Naive thymus-derived CD4-positive, alpha-beta T cell (primary cell): Measurements from ENCODE around the gene LGMN. TPM values are rescaled to one million over a fixed set of nuclear protein-coding genes. Genes with fewer than 3 reads are reported as not detected.
A peak's percentile ranks its signal among the peaks of the same experiment; 100 is the strongest.
"Not testable (repeated sequence)": the region's sequence is repeated elsewhere in the genome, so short reads cannot be mapped to it uniquely, and the experiment has no call there.

Experiments used
- ATAC-seq: fragments of 150-1000 bp; cut with Tn5 transposase; 2 replicates; pipeline ENCODE4 v1.10.0; 2021; ENCODE audit warnings: mild to moderate bottlenecking, moderate library complexity
- CTCF ChIA-PET: fragments of 350-600 bp; sonication (Branson Sonifier 250); formaldehyde crosslinking; loops from one replicate; lab custom pipeline; 2021; ENCODE audit warnings: antibody characterized with exemption; lab: Charles Lee
- POLR2A ChIA-PET: fragments of 350-600 bp; sonication (Branson Sonifier 250); formaldehyde crosslinking; loops from one replicate; lab custom pipeline; 2021; ENCODE audit warnings: antibody characterized with exemption, inconsistent platforms; lab: Charles Lee
- DNase-seq, 9 donors: peaks; one replicate each; pipeline versions ENCODE4 v3.0.0 to v3.0.0-alpha.2; 2020 to 2022; ENCODE audit warnings: mixed read lengths in 1 of 9
- H3K27ac ChIP-seq: one replicate; pipeline ENCODE4 v1.7.0; 2013; ENCODE audit warnings: mild to moderate bottlenecking, low read depth, low read length, moderate library complexity
- H3K27me3 ChIP-seq, 2 donors: one replicate each; pipeline ENCODE4 v1.7.0; 2013; ENCODE audit warnings: low read length in 2 of 2, mild to moderate bottlenecking in 2 of 2, moderate library complexity in 2 of 2; ENCODE audit not compliant: control insufficient read depth in 2 of 2, insufficient read depth in 2 of 2
- H3K36me3 ChIP-seq, 3 experiments: 1 replicate in 2 of 3; 2 replicates in 1 of 3; pipeline ENCODE4 v1.7.0; 2013; ENCODE audit warnings: low read length in 3 of 3, mild to moderate bottlenecking in 3 of 3, moderate library complexity in 1 of 3; ENCODE audit not compliant: insufficient read depth in 3 of 3, control insufficient read depth in 2 of 3
- H3K4me1 ChIP-seq, 2 donors: one replicate each; pipeline ENCODE4 v1.7.0; 2013; ENCODE audit warnings: low read length in 2 of 2, mild to moderate bottlenecking in 2 of 2, moderate library complexity in 1 of 2; ENCODE audit not compliant: control insufficient read depth in 2 of 2, insufficient read depth in 2 of 2
- H3K4me3 ChIP-seq: 2 replicates; pipeline ENCODE4 v1.7.0; 2013; ENCODE audit warnings: mild to moderate bottlenecking, low read length
- H3K9me3 ChIP-seq, 3 experiments: 1 replicate in 2 of 3; 2 replicates in 1 of 3; pipeline ENCODE4 v1.7.0; 2013; ENCODE audit warnings: low read length in 3 of 3; ENCODE audit not compliant: control insufficient read depth in 2 of 3
- H3K27ac Mint-ChIP-seq, 9 donors: one replicate each; pipeline ENCODE4 v1.8.0; 2020 to 2022; ENCODE audit warnings: mixed read lengths in 9 of 9, mild to moderate bottlenecking in 8 of 9, moderate library complexity in 5 of 9, inconsistent platforms in 2 of 9
- H3K27me3 Mint-ChIP-seq, 5 donors: one replicate each; pipeline ENCODE4 v1.8.0; 2021 to 2022; ENCODE audit warnings: mixed read lengths in 5 of 5, mild to moderate bottlenecking in 1 of 5
- H3K36me3 Mint-ChIP-seq, 5 donors: one replicate each; pipeline ENCODE4 v1.8.0; 2020 to 2022; ENCODE audit warnings: mixed read lengths in 5 of 5, mild to moderate bottlenecking in 3 of 5, inconsistent platforms in 1 of 5
- H3K4me1 Mint-ChIP-seq, 7 donors: one replicate each; pipeline ENCODE4 v1.8.0; 2020 to 2022; ENCODE audit warnings: mixed read lengths in 7 of 7, mild to moderate bottlenecking in 3 of 7, inconsistent platforms in 1 of 7
- H3K4me3 Mint-ChIP-seq, 10 donors: one replicate each; pipeline ENCODE4 v1.8.0; 2020 to 2022; ENCODE audit warnings: mild to moderate bottlenecking in 10 of 10, mixed read lengths in 10 of 10, moderate library complexity in 6 of 10, inconsistent platforms in 2 of 10
- H3K9me3 Mint-ChIP-seq, 11 donors: one replicate each; pipeline ENCODE4 v1.8.0; 2020 to 2022; ENCODE audit warnings: mixed read lengths in 11 of 11, mild to moderate bottlenecking in 4 of 11, inconsistent platforms in 1 of 11, moderate library complexity in 1 of 11
- intact Hi-C, 2 donors: fragments of 100-400 bp; cut with micrococcal nuclease; formaldehyde crosslinking; loops; one replicate each; pipeline ENCODE4 v1.15.1; 2023
- polyA plus RNA-seq, 2 donors: library from polyadenylated mRNA; unstranded; fragments of 300-500 nt; fragmentation: Illumina TruSeq; gene quantifications; one replicate each; pipeline ENCODE4 v1.2.3, GENCODE V29; 2021
- total RNA-seq, 6 experiments: library from RNA in 5 of 6; stranded (reverse) in 5 of 6; gene quantifications; 1 replicate in 5 of 6; 2 replicates in 1 of 6; pipeline ENCODE4 v1.2.3 and lab custom pipeline; 2021 to 2026

Gene LGMN
- total and polyA plus RNA-seq, 7 experiments from 2014 or later: 8.7 to 28.7 (median 25.2) TPM

GRCh38 chr14:92755495-92755894, 7.1 kb upstream of the LGMN start:
- POLR2A ChIA-PET: no interaction called here
- H3K27ac Mint-ChIP-seq: peak overlapping the region in 2 of 9 donors; percentile 3 to 4
- H3K27me3 Mint-ChIP-seq: peaks cover 0 to 32% (median 0%) of the 10 kb centered on the region in 5 donors
- peaks cover 12 to 38% (median 14%) of the 10 kb centered on the region in 7 donors for H3K4me1 Mint-ChIP-seq
- H3K4me3 Mint-ChIP-seq: no peak overlapping the region
- no peak overlapping the region for H3K4me3 ChIP-seq
- no peaks in the 10 kb centered on the region for H3K27me3 ChIP-seq
- peaks cover 0 to 9% (median 0%) of the 10 kb centered on the region in 5 donors for H3K36me3 Mint-ChIP-seq
- intact Hi-C loops: no loop called here
- CTCF ChIA-PET: interaction anchor here (0.6 kb wide), 1 partner anchor 11 kb away, joined by 4 read pairs; no protein-coding TSS in a partner anchor
- no peak for ATAC-seq
- H3K36me3 ChIP-seq: no peaks in the 10 kb centered on the region
- no peak overlapping the region for H3K27ac ChIP-seq
- H3K4me1 ChIP-seq: no peaks in the 10 kb centered on the region
- no peak for DNase-seq
- peaks cover 0 to 6% (median 0%) of the 10 kb centered on the region in 11 donors for H3K9me3 Mint-ChIP-seq
- H3K9me3 ChIP-seq: no peaks in the 10 kb centered on the region

- Mint-ChIP-seq H3K9me3 (peaks cover 0 to 6% (median 0%) of the 10 kb centered on the region in 11 donors), H3K4me1 (peaks cover 13 to 38% (median 16%) of the 10 kb centered on the region in 7 donors), H3K36me3 (peaks cover 0 to 12% (median 0%) of the 10 kb centered on the region in 5 donors), H3K27me3 (peaks cover 0 to 36% (median 0%) of the 10 kb centered on the region in 5 donors), H3K4me3 (no peak overlapping the region), H3K27ac (peak overlapping the region in 2 of 9 donors; percentile 3 to 4)
- no peaks in the 10 kb centered on the region for H3K36me3 ChIP-seq
- H3K4me1 ChIP-seq: no peaks in the 10 kb centered on the region
- DNase-seq (no peak), ATAC-seq (no peak)
- H3K27ac ChIP-seq: no peak overlapping the region
- ChIA-PET CTCF (no interaction called here), POLR2A (no interaction called here)
- no peaks in the 10 kb centered on the region for H3K9me3 ChIP-seq
- intact Hi-C loops: no loop called here
- no peaks in the 10 kb centered on the region for H3K27me3 ChIP-seq
- H3K4me3 ChIP-seq: no peak overlapping the region
Measured at GRCh38 chr14:92754966-92755365, 6.5 kb upstream of the LGMN start.

GRCh38 chr14:92753250-92753649, 4.8 kb upstream of the LGMN start:
- Mint-ChIP-seq H3K27ac (no peak overlapping the region), H3K27me3 (peaks cover 0 to 53% (median 5%) of the 10 kb centered on the region in 5 donors), H3K4me3 (no peak overlapping the region), H3K4me1 (peaks cover 13 to 37% (median 26%) of the 10 kb centered on the region in 7 donors), H3K9me3 (peaks cover 0 to 8% (median 0%) of the 10 kb centered on the region in 11 donors), H3K36me3 (peaks cover 0 to 3% (median 0%) of the 10 kb centered on the region in 5 donors)
- Histone ChIP-seq H3K4me1 (peaks cover 4 to 5% of the 10 kb centered on the region in 2 donors), H3K36me3 (no peaks in the 10 kb centered on the region), H3K9me3 (no peaks in the 10 kb centered on the region), H3K27me3 (no peaks in the 10 kb centered on the region), H3K27ac (no peak overlapping the region), H3K4me3 (no peak overlapping the region)
- ChIA-PET POLR2A (no interaction called here), CTCF (no interaction called here)
- ATAC-seq (peak; percentile 12), DNase-seq (no peak)
- intact Hi-C loops: no loop called here

GRCh38 chr14:92751819-92752218, 3.4 kb upstream of the LGMN start:
- H3K27me3 ChIP-seq: no peaks in the 10 kb centered on the region
- H3K27me3 Mint-ChIP-seq: peaks cover 0 to 67% (median 15%) of the 10 kb centered on the region in 5 donors
- peaks cover 27 to 50% (median 37%) of the 10 kb centered on the region in 7 donors for H3K4me1 Mint-ChIP-seq
- intact Hi-C loops: loop anchor here in 1 of 2 donors (2.0 kb wide), 2 partner anchors 15 to 31 kb away; no protein-coding TSS in a partner anchor
- H3K9me3 ChIP-seq: no peaks in the 10 kb centered on the region
- DNase-seq: no peak
- no peak overlapping the region for H3K4me3 ChIP-seq
- H3K9me3 Mint-ChIP-seq: peaks cover 0 to 3% (median 0%) of the 10 kb centered on the region in 11 donors
- H3K4me1 ChIP-seq: peaks cover 10 to 13% of the 10 kb centered on the region in 2 donors
- ChIA-PET POLR2A (interaction anchor here (0.8 to 1.2 kb wide), 3 partner anchors 10 to 155 kb away, joined by 3 to 5 read pairs (median 3); no protein-coding TSS in a partner anchor), CTCF (interaction anchor here (1.0 to 1.9 kb wide), 2 partner anchors 29 to 36 kb away, joined by 3 to 4 read pairs; no protein-coding TSS in a partner anchor)
- H3K27ac Mint-ChIP-seq: peak overlapping the region in 3 of 9 donors; percentile 15 to 90 (median 55)
- ATAC-seq: no peak
- H3K4me3 Mint-ChIP-seq: peak overlapping the region in 2 of 10 donors; percentile 22 to 35
- H3K36me3 ChIP-seq: no peaks in the 10 kb centered on the region
- peaks cover 0 to 3% (median 0%) of the 10 kb centered on the region in 5 donors for H3K36me3 Mint-ChIP-seq
- no peak overlapping the region for H3K27ac ChIP-seq

- no peak for DNase-seq
Measured at GRCh38 chr14:92750994-92751400, 2.6 kb upstream of the LGMN start.

GRCh38 chr14:92750222-92750728, 1.8 kb upstream of the LGMN start:
- not testable (repeated sequence) for H3K9me3 Mint-ChIP-seq, H3K36me3 Mint-ChIP-seq, ATAC-seq, H3K9me3 ChIP-seq, H3K27me3 ChIP-seq, H3K36me3 ChIP-seq, H3K27ac ChIP-seq
- ChIA-PET CTCF (interaction anchor here (0.6 to 1.9 kb wide), 3 partner anchors 30 to 63 kb away, joined by 3 to 4 read pairs (median 3); no protein-coding TSS in a partner anchor), POLR2A (interaction anchor here (0.7 to 1.3 kb wide), 4 partner anchors 30 to 1716 kb away, joined by 3 to 5 read pairs (median 4); partner anchors contain the start of gene GOLGA5)
- peak overlapping the region; percentile 77 to 95 (median 90) for H3K4me3 Mint-ChIP-seq
- H3K4me1 Mint-ChIP-seq: peaks cover 28 to 51% (median 48%) of the 10 kb centered on the region in 7 donors
- Histone ChIP-seq H3K4me1 (peaks cover 10 to 13% of the 10 kb centered on the region in 2 donors), H3K4me3 (peak overlapping the region; percentile 49)
- peak in 8 of 9 donors; percentile 20 to 76 (median 70) for DNase-seq
- H3K27me3 Mint-ChIP-seq: peaks cover 0 to 81% (median 15%) of the 10 kb centered on the region in 5 donors
- H3K27ac Mint-ChIP-seq: peak overlapping the region; percentile 39 to 91 (median 85)
- intact Hi-C loops: loop anchor here in 1 of 2 donors (2.0 kb wide), 2 partner anchors 13 to 33 kb away; no protein-coding TSS in a partner anchor

More at GRCh38 chr14:92750994-92751400, 2.6 kb upstream of the LGMN start:
- Mint-ChIP-seq H3K27me3 (peaks cover 0 to 74% (median 15%) of the 10 kb centered on the region in 5 donors), H3K4me3 (peak overlapping the region; percentile 77 to 95 (median 90)), H3K27ac (peak overlapping the region in 6 of 9 donors; percentile 56 to 91 (median 86)), H3K4me1 (peaks cover 28 to 50% (median 44%) of the 10 kb centered on the region in 7 donors), H3K36me3 (peaks cover 0 to 3% (median 0%) of the 10 kb centered on the region in 5 donors), H3K9me3 (peaks cover 0 to 3% (median 0%) of the 10 kb centered on the region in 11 donors)
- Histone ChIP-seq H3K4me1 (peaks cover 10 to 13% of the 10 kb centered on the region in 2 donors), H3K27ac (no peak overlapping the region), H3K9me3 (no peaks in the 10 kb centered on the region), H3K36me3 (no peaks in the 10 kb centered on the region), H3K4me3 (peak overlapping the region; percentile 49), H3K27me3 (no peaks in the 10 kb centered on the region)
- intact Hi-C loops: loop anchor here in 1 of 2 donors (2.0 kb wide), 2 partner anchors 14 to 32 kb away; no protein-coding TSS in a partner anchor
- ChIA-PET CTCF (interaction anchor here (1.0 to 1.9 kb wide), 3 partner anchors 30 to 64 kb away, joined by 3 to 4 read pairs (median 3); no protein-coding TSS in a partner anchor), POLR2A (interaction anchor here (0.7 to 1.3 kb wide), 7 partner anchors 9 to 1716 kb away, joined by 3 to 5 read pairs (median 3); partner anchors contain the start of gene GOLGA5)
- no peak for ATAC-seq
